ENCODE results near the gene CCR1.

GRCh38 chr3:46188708-46189107, 19.4 kb downstream of the CCR1 start:
- TF ChIP-seq CTCF (conservative IDR thresholded peaks at IDR 0.05; ENCODE audit: low read length) (no peak), EZH2phosphoT487 (IDR thresholded peaks at IDR 0.05; ENCODE audit: borderline replicate concordance, low read depth, low read length) (no peak)
